ENCODE data around the gene CLEC7A.

The CLEC7A gene

GRCh38 chr12:10140001-10140400 is 10.0 kb upstream of the CLEC7A start:
- DNase-seq (ENCODE audit: low spot score), result peak; percentile 72

DNA sequence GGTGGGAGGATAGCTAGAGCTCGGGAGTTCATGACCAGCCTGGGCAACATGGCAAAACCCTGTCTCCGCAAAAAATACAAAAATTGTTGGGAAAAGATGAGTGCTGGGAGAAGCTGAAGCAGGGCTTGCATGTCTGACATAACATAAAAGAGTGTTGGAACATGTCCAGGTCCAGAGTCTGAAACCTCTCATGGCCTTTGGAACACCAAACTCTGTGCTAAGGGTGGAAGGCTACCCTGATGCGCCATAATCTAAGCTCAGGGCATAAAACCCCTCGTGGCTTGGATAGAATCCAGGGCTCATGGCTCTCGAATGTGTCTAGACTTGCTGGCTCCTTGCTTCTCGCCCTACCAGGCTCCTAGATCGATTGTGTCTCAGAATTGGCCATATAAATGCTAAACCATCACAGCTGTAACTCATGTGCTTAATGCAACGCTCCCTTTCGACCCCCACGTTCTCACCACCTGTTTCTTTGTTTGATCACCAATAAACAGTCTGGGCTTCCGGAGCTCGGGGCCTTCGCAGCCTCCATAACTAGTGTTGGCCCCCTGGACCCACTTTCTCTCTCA is 6.7 kb upstream of the CLEC7A start:
- DNase-seq (ENCODE audit: low spot score), result no peak

DNA sequence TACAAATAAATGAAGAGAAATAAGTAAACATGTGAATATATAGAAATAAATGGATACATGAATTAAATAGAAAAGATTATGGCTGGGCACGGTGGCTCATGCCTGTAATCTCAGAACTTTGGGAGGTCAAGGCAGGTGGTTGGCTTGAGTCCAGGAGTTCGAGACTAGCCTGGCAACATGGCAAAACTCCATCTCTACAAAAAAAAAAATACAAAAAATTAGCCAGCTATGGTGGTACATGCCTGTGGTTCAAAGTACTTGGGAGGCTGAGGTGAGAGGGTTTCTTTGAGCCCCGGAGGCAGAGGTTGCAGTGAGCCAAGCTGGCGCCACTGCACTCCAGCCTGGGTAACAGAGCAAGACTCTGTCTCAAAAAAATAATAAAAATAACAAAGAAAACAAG is 5.1 kb upstream of the CLEC7A start:
- no peak for DNase-seq (ENCODE audit: low spot score)

DNA sequence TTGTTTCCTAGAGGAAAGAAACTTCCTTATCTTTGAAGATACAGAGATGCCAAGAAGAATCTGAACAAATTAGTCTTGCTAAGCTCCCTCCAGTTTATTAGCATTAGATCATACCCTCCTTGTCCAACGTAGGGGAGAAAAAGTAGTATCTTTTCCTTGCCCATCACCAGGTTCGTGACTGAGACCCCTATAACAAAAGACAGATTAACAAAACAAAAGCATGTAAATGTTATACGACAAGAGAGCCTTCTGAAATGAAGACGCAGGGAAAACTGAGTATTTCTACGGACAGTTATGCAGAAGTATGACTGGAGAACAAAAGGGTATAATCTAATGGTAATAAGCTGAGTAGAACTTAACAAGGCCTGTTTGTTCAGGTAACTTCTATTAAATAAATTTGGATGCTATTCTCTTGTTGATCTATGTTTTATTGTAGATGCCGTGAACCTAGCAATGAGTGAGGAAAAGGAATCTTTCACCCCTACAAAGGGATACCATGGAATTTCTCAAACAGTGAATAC is 2.9 kb upstream of the CLEC7A start:
- no peak for DNase-seq (ENCODE audit: low spot score)

GRCh38 chr12:10131111-10131690 is 1.2 kb upstream of the CLEC7A start:
- DNase-seq (ENCODE audit: low spot score), result no peak

GRCh38 chr12:10128687-10129086 is 1.3 kb downstream of the CLEC7A start:
- no peak for DNase-seq (ENCODE audit: low spot score)

- DNase-seq (ENCODE audit: low spot score), result no peak
Measured at GRCh38 chr12:10126413-10126812, 3.6 kb downstream of the CLEC7A start.

DNA sequence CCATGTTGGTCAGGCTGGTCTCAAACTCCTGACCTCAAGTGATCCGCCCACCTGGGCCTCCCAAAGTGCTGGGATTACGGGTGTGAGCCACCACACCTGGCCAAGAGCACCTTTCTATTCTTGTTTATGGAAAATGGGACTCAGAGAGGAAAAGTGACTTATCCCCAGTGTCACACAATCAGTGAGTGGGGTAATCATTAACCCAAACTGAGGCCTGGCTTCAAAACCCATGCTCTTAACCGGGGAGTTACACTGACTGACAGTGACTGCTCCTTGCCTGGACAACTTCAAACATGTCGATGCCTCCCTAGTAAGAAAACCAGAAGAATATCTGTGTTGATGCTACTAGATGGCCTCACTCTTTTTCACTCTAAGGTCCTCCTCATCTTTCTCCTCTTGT is 7.3 kb downstream of the CLEC7A start:
- no peak for DNase-seq (ENCODE audit: low spot score)

DNA sequence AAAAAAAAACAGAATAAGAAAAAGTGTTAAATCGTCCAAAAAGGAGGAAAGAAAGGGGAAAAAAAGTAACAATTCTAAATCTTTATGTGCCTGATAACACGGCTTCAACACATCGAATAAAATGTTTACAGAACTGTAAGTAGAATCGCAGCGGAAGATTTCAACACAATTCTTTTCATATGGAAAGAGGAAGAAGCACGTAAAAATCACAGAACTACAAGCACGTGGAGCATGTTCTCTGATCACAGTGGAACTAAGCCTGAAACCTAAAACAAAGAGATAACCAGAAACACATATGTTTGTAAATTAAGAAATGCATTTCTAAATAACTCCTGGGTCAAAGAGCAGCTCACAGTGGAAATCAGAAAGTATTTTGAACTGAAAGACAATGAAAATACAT is 8.7 kb downstream of the CLEC7A start:
- DNase-seq (ENCODE audit: low spot score), result no peak

- DNase-seq (ENCODE audit: low spot score), result peak; percentile 18
Measured at GRCh38 chr12:10119066-10119465, 10.9 kb downstream of the CLEC7A start.

DNA sequence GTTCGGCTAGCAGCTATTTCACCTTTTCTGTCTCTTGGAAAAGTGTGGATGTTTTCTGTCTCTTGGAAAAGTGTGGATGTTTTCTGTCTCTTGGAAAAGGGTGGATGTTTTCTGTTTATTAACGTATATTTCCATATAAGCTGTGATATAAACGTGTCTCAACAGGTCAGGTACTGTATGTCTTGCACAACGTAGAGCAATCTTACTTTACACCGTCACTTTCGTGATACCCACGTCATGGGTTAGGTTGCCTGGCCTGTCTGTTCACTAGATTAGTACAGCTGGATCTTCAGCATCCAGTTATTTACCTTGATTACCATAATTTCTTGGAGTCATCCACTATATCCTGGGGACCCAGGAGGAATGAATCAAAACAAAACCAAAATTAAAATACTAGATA is 14.1 kb downstream of the CLEC7A start:
- DNase-seq (ENCODE audit: low spot score), result no peak

- no peak for DNase-seq (ENCODE audit: low spot score)
Measured at GRCh38 chr12:10115311-10115710, 14.7 kb downstream of the CLEC7A start.

DNA sequence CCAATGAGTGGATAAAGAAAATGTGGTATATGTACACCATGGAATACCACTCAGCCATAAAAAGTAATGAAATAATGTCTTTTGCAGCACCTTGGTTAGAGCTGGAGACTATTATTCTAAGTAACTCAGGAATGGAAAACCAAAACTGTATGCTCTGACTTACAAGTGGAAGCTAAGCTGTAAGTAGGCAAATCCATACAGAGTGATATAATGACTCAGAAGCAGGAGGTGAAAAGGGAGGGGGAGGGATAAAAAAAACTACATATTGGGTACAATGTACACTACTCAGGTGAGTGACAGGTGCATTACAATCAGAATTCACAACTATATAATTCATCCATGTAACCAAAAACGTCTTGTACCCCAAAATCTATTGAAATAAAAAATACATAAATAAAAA is 16.1 kb downstream of the CLEC7A start:
- DNase-seq (ENCODE audit: low spot score), result no peak

- DNase-seq (ENCODE audit: low spot score), result no peak
Measured at GRCh38 chr12:10113075-10113474, 16.9 kb downstream of the CLEC7A start.

GRCh38 chr12:10111451-10111850 is 18.5 kb downstream of the CLEC7A start:
- no peak for DNase-seq (ENCODE audit: low spot score)

GRCh38 chr12:10110256-10110844 is 19.6 kb downstream of the CLEC7A start:
- no peak for DNase-seq (ENCODE audit: low spot score)

DNA sequence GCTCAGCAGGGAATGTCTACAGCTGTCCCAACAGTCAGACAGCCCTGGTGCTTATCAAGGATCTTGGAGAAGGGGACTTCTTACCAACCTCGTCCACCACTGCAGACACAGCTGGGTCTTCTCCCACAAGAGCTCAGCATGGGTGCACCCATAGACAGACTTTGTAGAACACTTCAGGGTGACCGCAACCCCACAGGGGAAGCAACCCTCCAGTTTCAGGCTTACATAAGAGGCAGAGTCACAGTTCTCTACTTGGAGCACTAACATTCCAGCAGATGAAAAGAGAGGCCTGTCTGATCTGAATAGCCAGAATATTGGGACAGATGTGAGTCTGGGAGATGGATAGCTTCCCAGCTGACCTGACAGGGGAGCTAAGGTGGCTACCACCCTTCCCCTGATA is 27.7 kb downstream of the CLEC7A start:
- DNase-seq (ENCODE audit: low spot score), result no peak

GRCh38 chr12:10101648-10102220 is 28.3 kb downstream of the CLEC7A start:
- no peak for DNase-seq (ENCODE audit: low spot score)

DNA sequence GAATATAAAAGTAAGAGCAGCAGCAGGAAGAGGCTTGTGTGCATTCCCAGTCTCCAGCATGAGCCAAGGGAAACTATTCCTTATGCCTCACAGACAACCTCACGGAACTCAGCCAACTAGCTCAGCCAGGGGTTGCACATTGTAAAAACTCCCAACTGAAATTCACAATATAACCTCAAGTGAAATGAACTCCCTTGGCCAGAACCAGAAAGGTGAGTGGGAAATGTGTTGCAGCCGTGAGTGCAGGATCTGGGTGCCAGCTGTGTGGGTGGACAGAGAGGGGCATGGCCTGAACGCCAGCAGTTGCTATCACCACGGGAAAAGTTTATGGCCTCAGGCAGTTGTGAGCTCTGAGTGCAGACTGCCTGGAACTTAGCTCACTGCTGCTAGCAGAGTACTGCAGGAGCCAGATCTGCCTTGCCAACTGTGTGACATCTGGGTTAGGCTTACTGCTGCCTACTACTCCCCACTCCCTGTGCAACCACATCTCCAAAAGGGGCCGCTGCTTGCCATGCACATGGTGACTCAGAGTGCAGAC is 28.9 kb downstream of the CLEC7A start:
- DNase-seq (ENCODE audit: low spot score), result no peak

DNA sequence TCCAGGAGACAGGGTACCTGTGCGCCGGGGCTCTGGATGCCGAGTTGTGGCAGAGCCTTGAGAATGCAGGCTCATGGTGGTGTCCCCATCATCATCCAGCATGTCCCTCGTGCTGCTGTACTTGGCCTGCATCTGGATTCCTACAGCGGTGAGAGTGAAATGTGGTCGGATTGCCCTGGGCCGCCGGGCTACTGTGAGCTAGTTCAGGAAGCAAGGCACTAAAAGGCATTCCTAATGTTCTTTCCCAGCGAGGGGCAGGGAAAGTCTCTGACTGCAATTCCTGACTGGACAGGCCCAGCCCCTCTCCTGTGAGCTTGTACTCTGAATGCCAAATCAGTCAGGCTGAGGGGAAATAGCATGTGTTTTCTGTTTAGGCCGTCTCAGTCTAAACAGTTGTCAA is 31.2 kb downstream of the CLEC7A start, which contains the start of gene CLEC1A:
TSS of gene CLEC1A (minus strand) at position 195 of the 400 bp plus-strand sequence. CDS start at position 132, 63 bp downstream.
- DNase-seq (ENCODE audit: low spot score), result no peak

GRCh38 chr12:10097521-10097920 is 32.5 kb downstream of the CLEC7A start:
- no peak for DNase-seq (ENCODE audit: low spot score)

GRCh38 chr12:10095971-10096370 is 34.0 kb downstream of the CLEC7A start:
- DNase-seq (ENCODE audit: low spot score), result no peak

Measured in RKO (cell line).